GM21528 (cell line): ENCODE data around the gene OGFOD3.

Experiments
- ATAC-seq: cut with Tn5 transposase; IDR thresholded peaks from one replicate; pipeline ENCODE4 v1.9.1; 2021; ENCODE audit warnings: mild to moderate bottlenecking, moderate library complexity; ENCODE audit not compliant: unreplicated experiment, low FRiP score

OGFOD3 gene

DNA sequence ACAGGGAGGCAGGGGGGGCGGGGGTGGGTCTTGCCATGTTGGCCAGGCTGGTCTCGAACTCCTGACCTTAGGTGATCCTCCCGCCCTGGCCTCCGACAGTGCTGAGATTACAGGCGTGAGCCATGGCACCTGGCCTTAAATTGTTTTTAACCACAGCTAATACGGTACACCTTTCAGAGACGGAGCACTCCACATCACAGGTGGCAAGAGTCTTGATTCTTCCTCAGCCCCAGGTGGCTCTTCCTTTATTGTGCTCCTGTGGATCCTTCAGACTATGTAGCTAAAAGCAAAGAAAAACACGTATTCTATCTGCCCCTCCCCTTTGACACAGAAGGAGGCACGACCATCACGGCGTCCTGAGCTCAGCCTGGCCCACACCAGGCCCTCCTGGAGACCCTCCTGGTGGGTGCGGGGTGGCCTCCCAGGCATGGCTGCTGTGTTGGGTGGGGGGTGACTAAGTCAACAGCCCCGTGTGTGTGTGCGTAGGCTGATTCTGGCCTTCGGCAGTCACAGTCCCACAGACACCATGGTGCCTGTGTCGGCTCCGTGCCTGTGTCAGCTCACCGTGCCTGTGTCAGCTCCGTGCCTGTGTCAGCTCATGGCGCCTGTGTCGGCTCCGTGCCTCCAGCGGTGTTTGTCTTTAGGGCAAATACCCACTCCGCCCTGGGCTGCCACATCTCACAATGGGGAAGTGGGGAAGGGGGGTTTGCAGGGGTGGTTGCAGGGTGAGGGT lies 74.0 kb downstream of the OGFOD3 start:
- no peak for ATAC-seq

DNA sequence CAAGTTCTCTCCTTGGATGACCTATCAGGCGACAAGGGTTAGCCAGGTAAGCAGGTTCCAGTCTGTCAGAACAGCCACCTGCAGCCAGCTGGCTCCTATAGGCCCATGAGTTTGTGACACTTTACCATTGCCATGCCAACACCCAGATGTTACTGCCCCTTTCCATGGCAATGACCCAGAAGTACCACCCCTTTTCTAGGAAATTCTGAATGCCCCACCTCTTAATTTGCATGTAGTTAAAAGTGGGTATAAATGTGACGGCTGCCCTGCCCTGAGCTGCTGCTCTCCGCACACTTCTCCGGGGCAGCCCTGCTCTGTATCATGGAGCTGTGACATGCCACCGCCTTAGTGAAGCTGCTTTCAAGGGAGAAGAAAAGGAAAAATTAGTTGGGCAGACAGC lies 74.8 kb downstream of the OGFOD3 start:
- ATAC-seq = no peak

DNA sequence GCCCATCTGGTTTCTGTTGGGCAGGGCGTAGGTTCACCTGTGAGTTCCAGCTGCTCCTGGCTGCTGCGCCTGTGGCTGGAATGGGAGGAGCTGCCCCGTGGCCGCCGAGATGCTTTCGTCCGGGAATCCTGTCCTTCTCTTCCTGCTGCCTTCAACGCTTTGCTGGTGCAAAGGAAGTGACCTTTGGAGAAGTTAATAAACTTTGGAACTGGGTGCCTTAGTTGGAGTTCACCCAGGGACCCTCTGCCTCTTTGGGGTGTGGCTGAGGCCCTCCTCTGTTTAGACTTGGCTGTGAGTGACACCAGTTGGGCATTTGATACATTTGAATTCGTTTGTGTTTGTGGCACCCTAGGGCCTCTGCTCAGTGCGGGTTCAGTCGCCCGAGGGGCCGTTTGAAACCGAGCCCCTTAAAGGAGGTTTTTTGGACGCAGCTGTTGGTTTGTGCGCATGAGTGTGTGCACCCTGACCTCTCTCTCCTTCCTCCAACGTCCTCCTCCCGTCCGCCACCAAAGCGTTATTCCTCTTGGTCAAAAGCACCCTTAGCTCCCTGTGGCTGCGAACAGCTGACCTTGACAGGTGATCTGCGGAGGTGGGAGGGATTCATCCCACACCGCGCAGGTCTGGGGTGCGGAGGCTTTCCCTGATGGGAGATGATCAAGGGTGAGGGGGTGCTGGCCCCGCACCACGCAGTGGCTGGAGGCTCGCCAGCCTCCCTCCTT lies 75.9 kb downstream of the OGFOD3 start:
- ATAC-seq = no peak

DNA sequence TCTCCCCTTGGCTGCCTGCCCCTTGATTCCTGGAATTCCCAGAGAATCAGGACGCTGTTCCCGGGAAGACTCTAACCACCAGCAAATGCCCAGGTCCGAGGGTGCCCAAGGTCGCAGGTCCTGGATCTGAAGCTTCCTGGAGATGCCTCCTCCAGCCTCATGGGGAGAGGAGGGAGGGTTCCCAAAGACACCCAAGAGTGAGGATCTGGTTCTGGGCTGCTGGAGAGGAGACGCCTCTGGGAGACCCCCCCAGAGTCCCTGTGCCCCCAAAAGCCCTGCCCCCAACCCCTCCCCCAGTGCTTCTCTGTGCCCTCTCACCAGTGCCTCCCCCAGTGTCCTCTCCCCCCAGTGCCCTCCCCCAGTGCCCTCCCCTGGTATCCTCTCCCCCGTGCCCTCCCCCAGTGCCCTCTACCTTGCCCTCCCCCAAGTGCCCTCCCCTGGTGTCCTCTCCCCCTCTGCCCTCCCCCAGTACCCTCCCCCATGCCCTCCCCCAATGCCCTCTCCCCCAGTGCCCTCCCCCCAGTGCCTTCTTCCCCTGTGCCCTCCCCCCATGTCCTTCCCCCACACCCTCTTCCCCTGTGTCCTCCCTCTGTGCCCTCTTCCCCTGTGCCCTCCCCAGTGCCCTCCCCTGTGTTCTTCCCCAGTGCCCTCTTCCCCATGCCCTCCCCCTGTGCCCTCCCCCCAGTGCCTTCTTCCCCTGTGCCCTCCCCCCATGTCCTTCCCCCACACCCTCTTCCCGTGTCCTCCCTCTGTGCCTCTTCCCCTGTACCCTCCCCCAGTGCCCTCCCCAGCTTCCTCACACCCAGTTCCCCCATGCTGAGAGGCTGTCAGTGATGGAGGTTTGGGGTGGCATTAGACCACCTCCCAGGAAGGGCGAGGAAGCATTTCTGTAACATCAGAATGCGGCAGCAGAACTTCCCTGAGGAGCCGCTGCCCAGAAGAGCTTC lies 78.5 kb downstream of the OGFOD3 start:
- no peak for ATAC-seq
